A204.1 (cell line): ENCODE measurements around the gene EGFL7.
"Not testable (repeated sequence)": the region's sequence is repeated elsewhere in the genome, so short reads cannot be mapped to it uniquely, and the experiment has no call there.

ENCODE experiments used
- FAIRE-seq: peaks from 2 replicates; lab custom pipeline; 2012; peaks lifted over from hg19 to GRCh38; lab: Jason Lieb, UNC

EGFL7 gene

DNA sequence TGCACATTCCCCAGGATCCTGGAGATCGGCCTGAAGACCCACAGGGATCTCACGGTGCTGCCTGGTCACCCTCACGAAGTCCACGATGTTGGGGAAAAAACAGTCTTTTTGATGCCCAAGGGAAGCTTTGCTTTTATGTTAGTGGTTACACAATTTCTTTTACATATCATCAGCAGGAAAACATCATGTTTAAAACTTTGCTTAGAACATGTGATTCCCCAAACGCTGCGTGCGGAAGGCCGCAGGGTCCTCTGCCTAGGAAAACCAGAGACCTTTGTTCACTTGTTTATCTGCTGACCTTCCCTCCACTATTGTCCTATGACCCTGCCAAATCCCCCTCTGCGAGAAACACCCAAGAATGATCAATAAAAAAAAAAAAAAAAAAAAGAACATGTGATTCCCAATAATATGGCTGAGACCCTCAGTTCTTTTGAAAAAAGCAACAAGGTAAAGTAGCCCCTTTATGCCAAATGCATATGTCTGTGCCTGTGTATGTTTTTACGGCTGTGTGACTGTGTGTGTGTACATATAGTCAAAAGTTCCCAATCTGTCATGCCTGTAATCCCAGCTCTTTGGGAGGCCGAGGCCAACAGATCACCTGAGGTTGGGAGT is 36.0 kb downstream of the EGFL7 start:
- no peak for FAIRE-seq

DNA sequence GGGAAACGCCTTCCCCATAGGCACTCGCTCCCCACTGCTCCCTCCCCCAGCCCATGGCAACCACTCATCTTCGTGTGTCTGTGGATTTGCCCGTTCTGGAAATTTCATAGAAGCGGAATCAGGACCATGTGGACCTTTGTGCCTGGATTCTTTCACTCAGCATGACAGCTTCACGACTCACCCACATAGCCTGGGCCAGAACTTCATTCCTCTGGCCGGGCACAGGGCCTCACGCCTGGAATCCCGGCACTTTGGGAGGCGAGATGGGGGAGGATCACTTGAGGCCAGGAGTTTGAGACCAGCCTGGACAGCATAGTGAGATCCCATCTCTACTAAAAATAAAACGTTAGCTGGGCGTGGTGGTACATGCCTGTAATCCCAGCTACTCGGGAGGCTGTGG is 37.6 kb downstream of the EGFL7 start:
- no peak for FAIRE-seq

DNA sequence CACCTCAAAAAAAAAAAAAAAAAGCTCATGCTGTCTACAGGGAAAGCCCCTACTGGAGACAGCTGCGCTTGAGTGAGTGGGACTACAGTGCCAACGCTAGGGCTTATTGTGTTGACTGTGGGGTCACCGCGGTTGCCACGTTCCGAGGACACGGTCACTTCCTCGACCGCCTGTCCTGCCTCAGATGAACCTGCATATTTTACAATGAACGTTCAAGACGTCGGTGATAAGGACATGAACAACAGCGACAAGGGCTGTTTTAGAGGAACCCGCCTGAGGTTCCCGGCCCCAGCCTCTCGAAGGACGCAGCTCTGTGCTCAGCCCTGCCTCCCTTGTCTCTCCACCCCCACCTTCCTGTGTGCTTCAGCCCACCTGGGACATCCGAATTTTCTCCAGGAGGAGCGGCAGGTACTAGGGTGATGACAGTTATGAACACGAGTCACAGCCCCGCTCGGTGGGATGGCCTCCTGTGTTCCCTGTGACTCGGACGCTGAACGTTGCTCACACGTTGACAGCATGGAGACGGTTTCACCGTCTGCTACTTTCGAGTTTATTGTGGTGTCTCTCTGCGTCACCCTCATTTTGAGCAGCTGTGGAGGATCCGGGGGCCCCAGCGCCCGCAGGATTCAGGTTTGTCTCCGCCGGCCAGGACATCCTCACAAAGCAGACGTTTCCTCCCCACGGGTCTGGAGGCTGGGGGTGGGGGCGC is 38.4 kb downstream of the EGFL7 start:
- no peak for FAIRE-seq

DNA sequence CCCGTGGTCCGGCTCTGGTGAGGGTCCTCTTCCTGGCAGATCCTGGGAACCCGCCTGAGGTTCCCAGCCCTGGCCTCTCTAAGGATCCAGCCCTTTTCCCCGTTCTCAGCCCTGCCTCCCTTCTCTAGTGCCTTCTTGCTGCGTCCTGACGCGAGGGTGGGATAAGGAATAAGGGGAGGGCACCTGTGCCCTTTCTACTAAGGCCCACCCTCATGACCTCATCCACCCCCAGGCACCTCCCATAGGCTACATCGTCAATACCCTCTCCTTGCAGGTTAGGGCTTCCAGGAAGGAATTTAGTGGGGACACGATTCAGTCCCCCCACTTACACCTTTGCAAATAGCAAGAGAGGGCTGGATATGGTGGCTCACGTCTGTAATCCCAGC is 38.9 kb downstream of the EGFL7 start:
- no peak for FAIRE-seq

DNA sequence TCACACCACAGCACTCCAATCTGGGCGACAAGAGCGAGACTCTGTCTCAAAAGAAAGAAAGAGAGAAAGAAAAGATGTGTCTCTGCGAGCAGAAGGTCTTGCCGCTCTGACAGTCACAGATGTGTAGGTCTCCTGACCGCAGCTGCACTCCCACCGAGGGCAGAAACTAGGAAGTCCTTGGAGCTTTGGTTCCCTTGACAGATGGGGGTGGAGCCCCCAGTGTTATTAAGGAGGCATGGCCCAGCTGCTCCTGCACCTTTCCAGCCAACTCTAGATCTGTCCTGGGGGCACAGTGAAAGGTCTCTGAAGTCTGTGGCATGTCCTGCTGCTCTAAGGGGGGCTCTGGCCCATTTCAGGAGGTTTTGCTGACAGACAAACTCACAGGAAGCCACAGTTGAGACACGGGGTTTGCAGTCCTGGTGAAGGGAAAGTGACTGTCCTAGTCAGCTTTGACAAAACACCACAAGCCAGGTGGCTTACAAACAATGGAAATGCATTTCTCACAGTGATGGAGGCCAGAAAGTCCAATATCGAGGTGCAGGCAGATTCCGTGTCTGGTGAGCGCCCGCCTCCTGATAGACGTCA is 40.7 kb downstream of the EGFL7 start:
- no peak for FAIRE-seq

DNA sequence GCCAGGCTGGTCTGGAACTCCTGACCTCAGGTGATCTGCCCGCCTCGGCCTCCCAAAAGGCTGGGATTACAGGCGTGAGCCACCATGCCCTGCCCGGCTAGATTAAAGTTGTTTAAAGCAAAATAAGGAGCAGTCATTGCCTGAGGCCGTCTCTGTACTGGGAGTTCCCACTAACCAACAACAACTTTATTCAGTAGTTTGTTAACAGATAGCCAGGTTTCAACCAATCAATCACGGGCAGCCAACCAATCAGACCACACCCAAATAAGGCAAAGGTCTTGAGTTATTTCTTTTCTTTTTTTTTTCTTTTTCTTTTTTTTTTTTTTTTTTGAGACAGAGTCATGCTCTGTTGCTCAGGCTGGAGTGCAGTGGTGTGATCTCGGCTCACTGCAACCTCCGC is 42.0 kb downstream of the EGFL7 start:
- not testable (repeated sequence) for FAIRE-seq

DNA sequence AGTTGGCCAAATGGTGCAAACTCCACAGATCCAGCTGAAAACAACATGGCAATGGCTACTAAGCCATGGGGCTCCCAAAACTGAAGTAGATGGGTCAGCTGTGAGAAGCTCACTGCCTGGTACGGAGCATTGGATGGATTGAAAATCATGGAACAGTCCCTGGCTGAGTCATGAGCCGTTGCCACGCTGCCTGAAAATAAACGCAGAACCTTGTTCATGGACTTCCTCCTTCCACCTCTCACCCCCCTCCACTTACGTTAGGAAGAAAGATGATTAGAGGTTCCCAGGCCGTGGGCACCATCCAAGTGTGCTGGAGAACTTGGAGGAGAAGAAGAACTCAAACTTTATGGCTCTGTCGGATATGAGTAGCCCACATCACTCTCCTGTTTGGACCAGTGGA is 42.8 kb downstream of the EGFL7 start:
- no peak for FAIRE-seq

DNA sequence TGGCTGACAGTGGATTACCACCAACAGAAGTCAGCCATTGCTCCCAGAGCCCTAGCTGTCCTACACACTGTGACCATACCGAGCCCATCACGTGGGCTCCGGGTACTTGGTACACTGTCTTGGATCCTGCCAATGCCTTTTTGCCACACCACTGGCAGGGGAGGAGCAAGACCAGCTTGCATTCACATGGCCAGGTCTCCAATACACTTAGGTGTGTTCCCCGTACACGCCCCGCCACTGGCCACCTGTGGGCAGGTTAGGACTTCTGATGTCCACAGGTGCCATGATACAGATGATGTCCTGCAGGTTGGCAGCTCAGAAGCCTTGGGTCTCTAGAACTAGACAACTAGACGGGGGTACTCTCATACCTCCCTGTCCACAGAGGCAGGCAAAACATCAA is 44.3 kb downstream of the EGFL7 start:
- FAIRE-seq = no peak

DNA sequence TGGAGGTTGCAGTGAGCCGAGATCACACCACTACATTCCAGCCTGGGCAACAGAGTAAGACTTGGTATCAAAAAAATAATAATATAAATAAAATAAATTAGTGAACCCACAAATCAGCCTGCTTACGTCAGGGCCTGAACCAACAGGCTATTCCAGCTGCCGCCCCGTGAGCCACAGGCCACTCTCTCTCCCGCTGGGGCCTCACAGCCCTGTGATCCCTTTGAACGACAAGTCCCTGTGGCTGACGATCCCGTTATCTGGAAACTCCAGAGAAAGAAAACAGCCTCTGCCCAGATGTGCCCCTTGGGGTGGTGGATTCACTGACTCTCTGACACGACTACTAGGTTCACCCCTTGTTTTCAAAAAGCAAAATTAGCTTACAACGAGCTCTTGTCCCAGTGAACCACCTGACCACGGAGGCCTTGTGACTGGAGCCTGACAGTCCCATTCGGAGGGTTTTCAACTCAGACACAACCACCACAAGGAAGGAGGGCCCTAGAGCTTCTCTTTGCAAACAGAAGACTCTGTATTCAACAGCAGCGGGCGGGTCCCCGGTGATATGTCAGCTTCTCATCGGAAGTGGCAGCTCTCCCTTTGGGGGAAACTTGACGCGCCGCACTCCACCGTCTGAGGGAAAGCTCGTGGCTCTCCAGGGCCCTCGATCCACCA is 45.3 kb downstream of the EGFL7 start:
- no peak for FAIRE-seq

DNA sequence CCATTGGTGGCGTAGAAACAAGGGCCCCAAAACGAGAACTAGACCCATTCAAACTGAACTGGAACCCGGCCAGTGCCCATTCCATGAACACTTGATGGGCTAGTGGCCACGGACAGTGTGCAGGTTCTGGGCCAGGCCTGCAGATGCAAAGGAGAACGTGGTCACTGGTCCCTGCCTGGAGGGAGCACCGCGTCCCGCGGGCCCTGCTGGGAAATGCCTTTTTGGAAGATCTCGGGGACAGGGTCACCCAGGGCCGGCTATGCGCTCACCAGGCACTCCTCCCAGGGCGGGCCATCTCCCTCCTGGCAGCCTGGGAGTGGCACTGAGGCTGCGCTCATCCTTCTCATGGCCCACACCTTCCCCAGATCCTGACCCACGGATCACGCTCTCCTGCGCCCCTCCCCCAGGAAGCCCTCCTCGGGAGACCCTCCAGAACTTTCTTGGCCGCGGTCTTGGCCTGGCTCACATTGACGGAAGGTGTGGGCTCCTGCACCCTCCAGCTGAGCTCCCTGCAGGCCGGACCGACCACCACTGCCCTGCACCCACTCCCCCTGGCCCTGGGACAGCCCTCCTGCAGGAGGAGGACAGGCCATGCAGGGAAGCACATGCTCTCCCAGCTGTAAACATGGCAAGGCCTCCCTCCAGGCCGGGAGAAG is 46.9 kb downstream of the EGFL7 start:
- no peak for FAIRE-seq

DNA sequence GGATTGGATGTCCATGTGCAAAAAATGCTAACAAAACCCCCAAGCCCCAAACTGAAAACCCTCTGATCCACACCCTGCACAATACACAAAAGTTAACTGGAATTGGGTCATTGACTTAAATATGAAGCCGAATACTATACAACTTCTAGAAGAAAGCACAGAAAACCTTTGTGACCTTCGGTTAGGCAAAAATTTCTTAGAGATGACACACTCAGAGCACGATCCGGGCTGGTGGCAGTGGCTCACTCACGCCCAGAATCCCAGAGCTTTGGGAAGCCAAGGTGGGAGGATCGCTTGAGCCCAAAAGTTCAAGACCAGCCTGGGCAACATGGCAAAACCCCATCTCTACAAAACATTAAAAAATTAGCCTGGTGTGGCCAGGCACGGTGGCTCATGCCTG is 47.8 kb downstream of the EGFL7 start:
- FAIRE-seq = no peak

DNA sequence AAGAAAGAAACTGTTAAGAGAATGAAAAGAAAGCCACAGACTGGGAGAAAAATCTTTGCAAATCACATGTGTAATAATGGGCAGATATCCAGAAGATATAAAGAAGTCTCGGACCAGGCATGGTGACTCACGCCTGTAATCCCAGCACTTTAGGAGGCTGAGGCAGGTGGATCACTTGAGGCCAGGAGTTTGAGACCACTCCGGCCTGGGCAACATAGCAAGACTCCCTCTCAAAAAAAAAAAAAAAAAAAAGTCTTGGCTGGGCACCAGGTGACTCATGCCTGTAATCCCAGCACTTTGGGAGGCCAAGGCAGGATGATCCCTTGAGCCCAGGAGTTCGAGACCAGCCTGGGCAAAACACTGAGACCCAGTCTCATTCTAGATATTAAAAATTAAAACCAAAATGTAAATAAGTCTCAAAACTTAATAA is 48.5 kb downstream of the EGFL7 start:
- not testable (repeated sequence) for FAIRE-seq

DNA sequence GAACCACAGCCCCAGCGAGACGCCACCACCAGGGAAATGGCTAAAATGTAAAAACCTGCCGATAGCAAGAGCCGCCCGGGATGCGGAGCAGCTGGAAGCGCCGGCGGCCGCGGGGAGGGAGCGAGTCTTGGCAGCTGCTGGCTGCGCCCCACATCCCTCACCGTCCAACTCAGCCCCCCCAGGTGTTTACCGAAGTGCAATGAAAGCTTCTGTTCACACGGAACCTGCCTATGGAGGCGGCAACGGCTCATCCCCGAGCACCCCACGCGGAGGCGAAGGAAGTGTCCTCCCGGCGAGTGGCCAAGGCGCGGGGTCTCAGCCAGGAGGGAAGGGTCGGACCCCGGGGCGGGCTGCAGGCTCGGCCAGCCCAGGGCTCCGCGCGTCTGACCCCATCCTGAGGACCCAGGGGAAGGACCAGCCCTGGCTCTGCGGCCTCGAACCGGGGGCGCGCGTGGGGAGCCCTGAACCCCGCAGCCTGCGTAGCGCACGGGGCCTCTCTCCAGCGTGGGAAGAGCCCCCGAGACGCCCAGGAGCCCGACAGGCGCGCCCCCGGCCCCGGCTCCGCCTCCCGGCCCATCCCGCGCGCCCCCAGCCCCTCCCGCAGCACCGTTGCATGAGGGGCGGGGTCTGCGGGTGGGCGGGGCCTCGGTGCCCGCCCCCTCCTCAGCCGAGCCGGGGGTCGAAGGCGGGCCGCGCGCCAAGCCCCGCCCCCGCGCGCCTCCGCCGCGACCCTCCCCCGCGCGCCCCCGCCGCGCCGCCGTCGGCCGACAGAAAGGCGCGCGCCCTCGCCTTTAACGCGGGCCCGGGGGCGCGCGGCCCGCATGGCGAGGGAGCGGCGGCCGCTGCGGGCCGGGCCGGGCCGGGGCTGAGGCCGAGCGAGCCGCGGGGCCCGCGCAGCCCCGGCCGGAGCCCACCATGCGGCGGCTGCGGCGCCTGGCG is 49.3 kb downstream of the EGFL7 start, which contains the start of gene DIPK1B:
Gene DIPK1B, plus strand, starts transcription at position 822 of the 939 bp plus-strand sequence. Its CDS starts 94 bp downstream, at position 916.
- FAIRE-seq = no peak

DNA sequence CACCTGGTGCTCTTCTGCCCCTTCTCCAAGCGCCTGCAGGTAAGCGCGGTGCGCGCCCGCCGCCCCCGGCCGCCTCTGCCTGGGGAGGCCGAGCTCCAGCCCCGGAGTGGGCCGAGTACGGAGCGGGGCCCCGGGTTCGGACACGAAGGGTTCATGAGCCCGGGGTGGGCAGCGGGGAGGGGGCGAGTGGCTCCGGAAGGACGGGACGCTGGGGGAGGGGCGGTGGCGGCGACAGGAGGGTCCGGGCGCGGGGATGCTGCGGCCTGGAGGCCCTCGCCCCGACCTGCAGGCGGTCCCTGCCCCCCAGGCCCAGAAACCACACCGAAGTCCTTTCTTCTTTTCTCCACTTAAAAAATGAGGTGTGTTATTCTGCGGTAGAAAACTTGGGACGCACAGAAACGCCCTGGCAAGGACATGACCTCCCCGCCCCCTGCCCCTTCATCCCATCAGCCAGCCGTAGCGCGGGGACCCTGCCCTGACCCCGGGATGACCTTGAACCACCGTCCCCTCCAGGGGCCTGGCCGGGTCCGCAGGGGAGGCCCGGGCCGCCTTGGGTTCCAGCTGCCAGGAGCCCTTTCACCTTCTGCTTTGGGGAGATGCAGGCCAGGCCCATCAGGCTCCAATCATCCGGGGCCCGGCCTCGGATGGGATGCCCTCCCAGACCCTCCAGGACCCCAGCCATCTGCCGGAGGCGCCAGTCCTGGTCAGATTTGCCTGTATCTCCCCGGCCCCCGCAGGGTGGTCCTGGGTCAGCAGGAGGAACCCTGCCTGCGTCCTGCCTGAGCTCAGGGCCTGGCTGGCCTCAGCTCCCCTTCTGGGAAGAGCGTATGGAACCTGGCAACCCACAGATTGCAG is 50.2 kb downstream of the EGFL7 start:
- no peak for FAIRE-seq

DNA sequence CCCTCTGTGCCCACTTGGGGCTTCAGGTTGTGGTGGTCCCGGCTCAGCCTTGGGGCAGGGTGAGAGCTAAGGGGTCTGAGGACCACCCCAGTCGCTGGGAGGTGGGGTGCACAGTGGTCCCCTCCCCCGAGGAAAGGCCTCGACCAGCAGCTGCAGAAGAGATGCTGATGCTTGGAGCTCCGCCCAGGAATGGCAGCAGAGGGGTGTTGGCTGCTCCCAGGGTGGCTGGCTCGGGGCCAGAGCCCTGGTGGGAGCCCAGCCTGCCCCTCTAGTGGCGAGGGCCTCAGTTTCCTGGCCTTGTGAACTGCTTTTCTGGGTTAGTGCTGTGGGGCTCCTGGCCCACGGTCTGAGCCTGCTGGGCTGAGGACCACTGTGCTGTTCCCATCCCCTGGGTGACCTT is 50.8 kb downstream of the EGFL7 start:
- no peak for FAIRE-seq

DNA sequence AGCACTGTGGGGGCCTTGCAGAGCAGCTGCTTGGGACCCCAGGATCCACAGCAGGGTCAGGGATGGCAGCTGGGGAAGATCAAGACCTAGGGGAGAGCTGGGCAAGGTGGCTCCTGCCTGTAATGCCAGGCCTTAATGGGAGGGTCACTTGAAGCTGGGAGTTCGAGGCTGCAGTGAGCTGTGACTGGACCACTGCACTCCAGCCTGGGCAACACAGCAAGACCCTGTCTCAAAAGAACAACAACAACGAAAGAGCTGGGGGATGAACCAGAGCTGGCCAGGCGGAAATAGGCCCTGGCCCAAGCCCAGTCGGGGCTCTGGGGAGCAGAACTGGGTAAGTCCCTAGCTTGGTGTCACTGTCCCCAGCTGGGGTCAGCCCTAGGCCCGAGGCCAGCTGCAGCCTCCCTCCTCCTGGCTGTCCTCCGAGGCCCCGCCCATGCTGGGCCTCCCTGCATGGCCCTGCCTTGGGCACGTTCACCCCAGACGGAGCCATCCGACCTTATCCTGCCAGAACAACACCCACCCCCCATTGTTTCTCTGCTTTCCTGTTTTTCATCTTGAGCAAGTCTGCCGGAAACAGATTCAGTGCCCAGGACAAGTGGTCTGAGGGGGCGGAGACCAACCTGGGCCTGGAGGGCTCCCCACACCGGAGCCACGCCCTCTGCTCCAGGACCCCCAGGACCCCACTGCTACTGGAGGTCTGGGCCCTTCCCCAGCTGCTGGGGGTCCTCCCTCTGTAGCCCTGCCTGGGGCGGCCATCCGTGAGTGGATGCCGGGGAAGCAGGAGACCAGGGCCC is 51.6 kb downstream of the EGFL7 start:
- FAIRE-seq = no peak

DNA sequence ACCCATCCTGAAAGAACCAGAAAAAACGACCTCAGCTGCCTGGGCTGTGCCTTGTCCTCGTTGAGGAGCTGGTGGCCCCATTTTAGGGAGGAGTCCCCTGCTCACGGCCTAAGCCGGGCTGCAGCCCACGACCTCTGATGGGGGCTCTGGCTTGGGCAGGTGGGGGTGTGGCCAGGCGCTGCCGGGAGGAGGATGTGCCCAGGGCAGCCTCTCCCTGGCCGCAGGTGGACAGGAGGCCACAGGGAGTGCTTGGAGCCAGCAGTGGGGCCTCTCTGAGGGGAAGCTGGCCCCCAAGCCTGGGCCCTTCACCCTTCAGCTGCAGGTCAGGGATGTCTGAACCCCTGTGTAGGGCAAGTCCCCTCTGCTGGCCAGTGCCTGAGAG is 52.2 kb downstream of the EGFL7 start:
- no peak for FAIRE-seq

DNA sequence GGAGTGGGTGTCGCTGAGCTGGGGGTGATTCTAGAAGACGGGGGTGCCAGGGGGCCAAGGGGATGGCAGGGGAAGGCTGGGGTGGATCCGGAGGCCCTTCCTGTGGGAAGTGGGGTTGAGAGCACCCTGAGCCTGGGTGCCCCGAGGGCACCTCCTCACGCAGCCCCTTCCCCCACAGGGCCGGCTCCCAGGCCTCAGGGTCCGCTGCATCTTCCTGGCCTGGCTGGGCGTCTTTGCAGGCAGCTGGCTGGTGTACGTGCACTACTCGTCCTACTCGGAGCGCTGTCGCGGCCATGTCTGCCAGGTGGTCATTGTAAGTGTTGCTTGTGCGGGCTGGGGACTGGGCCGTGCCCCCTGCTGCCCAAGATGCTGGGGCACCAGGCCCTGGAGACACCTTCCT is 54.7 kb downstream of the EGFL7 start:
- no peak for FAIRE-seq

DNA sequence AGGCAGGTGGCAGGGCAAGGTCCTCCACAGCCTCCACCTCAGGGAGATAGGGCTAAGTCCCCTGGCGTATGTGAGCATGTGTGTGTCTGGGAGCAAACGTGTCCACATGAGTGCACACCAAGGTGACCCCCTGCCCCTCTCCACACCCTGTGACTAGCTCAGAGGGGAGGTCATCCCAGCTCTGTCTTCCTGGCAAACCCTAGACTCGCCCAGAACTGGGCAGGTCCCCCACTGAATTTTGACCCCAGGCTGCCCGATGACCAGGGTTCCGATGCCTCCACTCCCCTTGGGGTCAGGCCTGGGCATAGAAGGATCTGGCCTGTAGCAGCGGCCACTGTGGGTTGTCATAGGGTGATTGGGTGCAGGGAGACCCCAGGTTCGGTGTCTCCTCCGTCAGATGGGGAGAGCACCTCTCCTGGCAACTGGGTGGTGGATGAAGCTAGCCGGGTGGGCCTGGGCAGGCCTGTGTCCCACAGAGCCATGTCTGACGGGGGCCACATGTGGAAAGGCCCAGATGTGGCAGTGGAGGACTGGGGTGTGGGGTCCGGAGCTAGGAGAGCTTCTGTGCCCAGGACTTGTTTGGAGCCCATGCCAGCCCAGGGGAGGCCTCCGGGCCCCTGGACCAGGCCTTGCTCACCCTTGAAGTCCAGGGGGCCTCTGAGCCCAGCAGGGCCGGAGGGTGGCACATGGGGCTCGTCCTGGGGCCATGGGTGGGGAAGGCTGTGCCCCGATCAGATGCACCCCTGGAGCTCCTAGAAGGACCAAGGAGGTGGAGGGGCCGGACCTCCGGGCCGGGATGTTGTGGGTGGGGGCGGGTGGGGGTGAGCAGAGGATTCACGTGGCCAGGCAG is 55.9 kb downstream of the EGFL7 start:
- no peak for FAIRE-seq
